Measurements from ENCODE around the gene OSBPL7. TPM values are rescaled to one million over a fixed set of nuclear protein-coding genes. Genes with fewer than 3 reads are reported as not detected.

The OSBPL7 gene
- total and polyA plus RNA-seq, 2 of the 13 experiments (the other 11 are each of a cell fraction or from before 2014, with no cell fraction given) = 4.7 to 6.6 TPM

DNA sequence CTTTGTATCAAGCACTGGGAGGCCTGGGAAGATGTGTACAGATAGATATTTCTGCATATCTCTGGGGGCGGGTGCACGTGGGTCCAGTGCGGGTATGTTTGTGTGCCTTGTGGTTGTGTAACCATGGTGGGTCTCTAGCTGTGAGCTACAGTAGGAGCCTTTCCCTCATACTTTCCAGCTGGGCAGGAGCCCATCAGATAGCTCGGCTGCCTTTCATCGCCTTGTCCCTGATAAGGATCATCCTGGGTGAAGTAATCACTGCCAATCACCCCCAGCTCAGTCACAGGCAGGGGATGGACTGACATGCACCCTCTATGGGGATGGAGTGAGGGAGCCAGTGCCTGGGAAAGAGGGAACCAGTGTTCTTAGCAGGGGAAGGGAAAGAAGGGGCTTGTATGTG lies 22.6 kb upstream of the OSBPL7 start (continued):
- TF ChIP-seq USF2 (IDR thresholded peaks at IDR 0.05; ENCODE audit: low read depth, low read length) (no peak), USF2 (CRISPR knock-in tag; IDR thresholded peaks at IDR 0.05; ENCODE audit: borderline replicate concordance) (no peak), TCF7 (IDR thresholded peaks at IDR 0.05; ENCODE audit: low read depth) (0 out of 2 replicates have a peak, but pooled peaks have one; percentile 15), RXRA (CRISPR knock-in tag; IDR thresholded peaks at IDR 0.05) (peak; percentile 54; the same call in 1 of the 2 replicates), ARNT (IDR thresholded peaks at IDR 0.05) (no peak), CREB1 (IDR thresholded peaks at IDR 0.05) (no peak), CREB1 (CRISPR knock-in tag; IDR thresholded peaks at IDR 0.05) (no peak), ZBTB33 (CRISPR knock-in tag; IDR thresholded peaks at IDR 0.05) (no peak), THAP9 (CRISPR knock-in tag; IDR thresholded peaks at IDR 0.05; ENCODE audit: borderline replicate concordance) (no peak), ZNF296 (CRISPR knock-in tag; conservative IDR thresholded peaks at IDR 0.05) (no peak), ARNT2 (CRISPR knock-in tag; IDR thresholded peaks at IDR 0.05; ENCODE audit: low read depth) (0 out of 2 replicates have a peak, but pooled peaks have one; percentile 28), CEBPG (CRISPR knock-in tag; IDR thresholded peaks at IDR 0.05) (peak; percentile 58), NCOA5 (CRISPR knock-in tag; IDR thresholded peaks at IDR 0.05) (no peak), ZNF224 (CRISPR knock-in tag; IDR thresholded peaks at IDR 0.05) (no peak), ZNF317 (CRISPR knock-in tag; IDR thresholded peaks at IDR 0.05) (no peak), ZNF770 (CRISPR knock-in tag; IDR thresholded peaks at IDR 0.05) (no peak), HMGA1 (CRISPR knock-in tag; conservative IDR thresholded peaks at IDR 0.05) (no peak)
- TF ChIP-seq, protein P1, sequence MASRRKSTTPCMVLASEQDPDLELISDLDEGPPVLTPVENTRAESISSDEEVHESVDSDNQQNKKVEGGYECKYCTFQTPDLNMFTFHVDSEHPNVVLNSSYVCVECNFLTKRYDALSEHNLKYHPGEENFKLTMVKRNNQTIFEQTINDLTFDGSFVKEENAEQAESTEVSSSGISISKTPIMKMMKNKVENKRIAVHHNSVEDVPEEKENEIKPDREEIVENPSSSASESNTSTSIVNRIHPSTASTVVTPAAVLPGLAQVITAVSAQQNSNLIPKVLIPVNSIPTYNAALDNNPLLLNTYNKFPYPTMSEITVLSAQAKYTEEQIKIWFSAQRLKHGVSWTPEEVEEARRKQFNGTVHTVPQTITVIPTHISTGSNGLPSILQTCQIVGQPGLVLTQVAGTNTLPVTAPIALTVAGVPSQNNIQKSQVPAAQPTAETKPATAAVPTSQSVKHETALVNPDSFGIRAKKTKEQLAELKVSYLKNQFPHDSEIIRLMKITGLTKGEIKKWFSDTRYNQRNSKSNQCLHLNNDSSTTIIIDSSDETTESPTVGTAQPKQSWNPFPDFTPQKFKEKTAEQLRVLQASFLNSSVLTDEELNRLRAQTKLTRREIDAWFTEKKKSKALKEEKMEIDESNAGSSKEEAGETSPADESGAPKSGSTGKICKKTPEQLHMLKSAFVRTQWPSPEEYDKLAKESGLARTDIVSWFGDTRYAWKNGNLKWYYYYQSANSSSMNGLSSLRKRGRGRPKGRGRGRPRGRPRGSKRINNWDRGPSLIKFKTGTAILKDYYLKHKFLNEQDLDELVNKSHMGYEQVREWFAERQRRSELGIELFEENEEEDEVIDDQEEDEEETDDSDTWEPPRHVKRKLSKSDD (CRISPR knock-in tag; IDR thresholded peaks at IDR 0.05; ENCODE audit: low read depth) = no peak
- TF ChIP-seq, protein P2, sequence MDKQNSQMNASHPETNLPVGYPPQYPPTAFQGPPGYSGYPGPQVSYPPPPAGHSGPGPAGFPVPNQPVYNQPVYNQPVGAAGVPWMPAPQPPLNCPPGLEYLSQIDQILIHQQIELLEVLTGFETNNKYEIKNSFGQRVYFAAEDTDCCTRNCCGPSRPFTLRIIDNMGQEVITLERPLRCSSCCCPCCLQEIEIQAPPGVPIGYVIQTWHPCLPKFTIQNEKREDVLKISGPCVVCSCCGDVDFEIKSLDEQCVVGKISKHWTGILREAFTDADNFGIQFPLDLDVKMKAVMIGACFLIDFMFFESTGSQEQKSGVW (CRISPR knock-in tag; IDR thresholded peaks at IDR 0.05; ENCODE audit: borderline replicate concordance) = no peak

All from HepG2 (cell line).